HG02588 (cell line): ENCODE data around the gene PHPT1.
"Not testable (repeated sequence)": the region's sequence is repeated elsewhere in the genome, so short reads cannot be mapped to it uniquely, and the experiment has no call there.

Experiments used
- ATAC-seq: cut with Tn5 transposase; IDR thresholded peaks from one replicate; pipeline ENCODE4 v1.9.1; 2021; ENCODE audit warnings: mild to moderate bottlenecking, moderate library complexity; ENCODE audit not compliant: unreplicated experiment

PHPT1 gene

GRCh38 chr9:136858844-136859757 lies 9.9 kb downstream of the PHPT1 start:
- ATAC-seq, result no peak

GRCh38 chr9:136860529-136860928 lies 11.3 kb downstream of the PHPT1 start:
- ATAC-seq, result no peak

- no peak for ATAC-seq
Measured at GRCh38 chr9:136860933-136861873, 12.0 kb downstream of the PHPT1 start.

GRCh38 chr9:136861874-136862457 lies 12.8 kb downstream of the PHPT1 start:
- no peak for ATAC-seq

- no peak for ATAC-seq
Measured at GRCh38 chr9:136862849-136863622, 13.8 kb downstream of the PHPT1 start.

GRCh38 chr9:136863623-136864273 lies 14.5 kb downstream of the PHPT1 start:
- ATAC-seq, result no peak

GRCh38 chr9:136865041-136865767 lies 16.0 kb downstream of the PHPT1 start:
- no peak for ATAC-seq

GRCh38 chr9:136865768-136866103 lies 16.5 kb downstream of the PHPT1 start:
- no peak for ATAC-seq

- not testable (repeated sequence) for ATAC-seq
Measured at GRCh38 chr9:136866898-136867421, 17.8 kb downstream of the PHPT1 start.

- ATAC-seq, result no peak
Measured at GRCh38 chr9:136867480-136867879, 18.3 kb downstream of the PHPT1 start.

GRCh38 chr9:136867917-136868316 lies 18.7 kb downstream of the PHPT1 start:
- ATAC-seq, result no peak

GRCh38 chr9:136868644-136869043 lies 19.4 kb downstream of the PHPT1 start:
- ATAC-seq, result no peak

- not testable (repeated sequence) for ATAC-seq
Measured at GRCh38 chr9:136869611-136870010, 20.4 kb downstream of the PHPT1 start.

- ATAC-seq, result no peak
Measured at GRCh38 chr9:136875155-136875554, 25.9 kb downstream of the PHPT1 start.

- no peak for ATAC-seq
Measured at GRCh38 chr9:136876476-136876875, 27.3 kb downstream of the PHPT1 start.

GRCh38 chr9:136880651-136881050 lies 31.4 kb downstream of the PHPT1 start:
- no peak for ATAC-seq

- no peak for ATAC-seq
Measured at GRCh38 chr9:136881691-136882108, 32.5 kb downstream of the PHPT1 start.

- peak; percentile 26 for ATAC-seq
Measured at GRCh38 chr9:136882109-136882946, 33.1 kb downstream of the PHPT1 start.
